Duodenal mucosa (tissue), 2 donors: ENCODE results near the gene SFT2D1.
"Not testable (repeated sequence)": the region's sequence is repeated elsewhere in the genome, so short reads cannot be mapped to it uniquely, and the experiment has no call there.

Source experiments
- H3K27ac ChIP-seq: one replicate; pipeline ENCODE4 v1.7.0; 2013; ENCODE audit warnings: low read depth, low read length
- H3K27me3 ChIP-seq, 2 donors: one replicate each; pipeline ENCODE4 v1.7.0; 2013; ENCODE audit warnings: low read length in 2 of 2, control low read depth in 1 of 2; ENCODE audit not compliant: insufficient read depth in 2 of 2, control insufficient read depth in 1 of 2
- H3K36me3 ChIP-seq, 2 donors: one replicate each; pipeline ENCODE4 v1.7.0; 2013; ENCODE audit warnings: low read length in 2 of 2, control low read depth in 1 of 2; ENCODE audit not compliant: insufficient read depth in 2 of 2, control insufficient read depth in 1 of 2
- H3K4me1 ChIP-seq, 2 donors: one replicate each; pipeline ENCODE4 v1.7.0; 2013; ENCODE audit warnings: low read length in 2 of 2, control low read depth in 1 of 2; ENCODE audit not compliant: insufficient read depth in 2 of 2, control insufficient read depth in 1 of 2
- H3K4me3 ChIP-seq, 2 donors: one replicate each; pipeline ENCODE4 v1.7.0; 2013; ENCODE audit warnings: low read length in 2 of 2, low read depth in 1 of 2
- H3K9ac ChIP-seq, 2 donors: one replicate each; pipeline ENCODE4 v1.7.0; 2013; ENCODE audit warnings: low read length in 2 of 2, low read depth in 1 of 2
- H3K9me3 ChIP-seq, 2 donors: one replicate each; pipeline ENCODE4 v1.7.0; 2013; ENCODE audit warnings: low read length in 2 of 2, control low read depth in 1 of 2; ENCODE audit not compliant: control insufficient read depth in 1 of 2

SFT2D1 gene

GRCh38 chr6:166351715-166352285, 9.5 kb upstream of the SFT2D1 start:
- peak overlapping the region; percentile 44 to 49 for H3K4me3 ChIP-seq
- no peaks in the 10 kb centered on the region for H3K36me3 ChIP-seq
- H3K4me1 ChIP-seq = no peaks in the 10 kb centered on the region
- no peak overlapping the region for H3K27ac ChIP-seq
- peaks cover 0 to 3% of the 10 kb centered on the region in 2 donors for H3K27me3 ChIP-seq
- no peaks in the 10 kb centered on the region for H3K9me3 ChIP-seq
- no peak overlapping the region for H3K9ac ChIP-seq

- no peaks in the 10 kb centered on the region for H3K9me3 ChIP-seq
- no peak overlapping the region for H3K27ac ChIP-seq
- H3K9ac ChIP-seq = no peak overlapping the region
- peaks cover 0 to 2% of the 10 kb centered on the region in 2 donors for H3K4me1 ChIP-seq
- no peaks in the 10 kb centered on the region for H3K27me3 ChIP-seq
- no peak overlapping the region for H3K4me3 ChIP-seq
- no peaks in the 10 kb centered on the region for H3K36me3 ChIP-seq
Observed at GRCh38 chr6:166348305-166348949, 6.1 kb upstream of the SFT2D1 start.

GRCh38 chr6:166346965-166347364, 4.6 kb upstream of the SFT2D1 start:
- H3K9ac ChIP-seq = no peak overlapping the region
- no peak overlapping the region for H3K4me3 ChIP-seq
- no peaks in the 10 kb centered on the region for H3K9me3 ChIP-seq
- H3K27ac ChIP-seq = no peak overlapping the region
- H3K27me3 ChIP-seq = no peaks in the 10 kb centered on the region
- H3K4me1 ChIP-seq = peaks cover 0 to 5% of the 10 kb centered on the region in 2 donors
- no peaks in the 10 kb centered on the region for H3K36me3 ChIP-seq

GRCh38 chr6:166346449-166346848, 4.1 kb upstream of the SFT2D1 start:
- Histone ChIP-seq H3K27ac (no peak overlapping the region), H3K9ac (no peak overlapping the region), H3K4me1 (peaks cover under 1 to 5% of the 10 kb centered on the region in 2 donors), H3K27me3 (no peaks in the 10 kb centered on the region), H3K9me3 (no peaks in the 10 kb centered on the region), H3K36me3 (no peaks in the 10 kb centered on the region), H3K4me3 (no peak overlapping the region)

- H3K9ac ChIP-seq, H3K36me3 ChIP-seq, H3K4me1 ChIP-seq, H3K4me3 ChIP-seq, H3K9me3 ChIP-seq, H3K27me3 ChIP-seq, H3K27ac ChIP-seq: not testable (repeated sequence)
Observed at GRCh38 chr6:166345672-166346071, 3.3 kb upstream of the SFT2D1 start.

- peaks cover 15 to 16% of the 10 kb centered on the region in 2 donors for H3K4me1 ChIP-seq
- not testable (repeated sequence) for H3K36me3 ChIP-seq, H3K9me3 ChIP-seq, H3K4me3 ChIP-seq, H3K27me3 ChIP-seq, H3K9ac ChIP-seq, H3K27ac ChIP-seq
Observed at GRCh38 chr6:166344921-166345320, 2.6 kb upstream of the SFT2D1 start.

GRCh38 chr6:166344240-166344639, 1.9 kb upstream of the SFT2D1 start:
- H3K27me3 ChIP-seq = no peaks in the 10 kb centered on the region
- H3K4me1 ChIP-seq = peaks cover 22 to 23% of the 10 kb centered on the region in 2 donors
- H3K4me3 ChIP-seq = no peak overlapping the region
- H3K9me3 ChIP-seq = no peaks in the 10 kb centered on the region
- no peaks in the 10 kb centered on the region for H3K36me3 ChIP-seq
- no peak overlapping the region for H3K9ac ChIP-seq
- no peak overlapping the region for H3K27ac ChIP-seq

- Histone ChIP-seq H3K27me3 (no peaks in the 10 kb centered on the region), H3K4me3 (peak overlapping the region; percentile 77 to 93), H3K9me3 (no peaks in the 10 kb centered on the region), H3K27ac (peak overlapping the region; percentile 91), H3K4me1 (peaks cover 25 to 27% of the 10 kb centered on the region in 2 donors), H3K9ac (peak overlapping the region; percentile 94 to 97), H3K36me3 (peaks cover 5 to 8% of the 10 kb centered on the region in 2 donors)
Observed at GRCh38 chr6:166343150-166343487, 774 bp upstream of the SFT2D1 start.

- Histone ChIP-seq H3K27ac (peak overlapping the region; percentile 91), H3K4me3 (peak overlapping the region; percentile 77 to 93), H3K4me1 (peaks cover 25 to 27% of the 10 kb centered on the region in 2 donors)
Observed at GRCh38 chr6:166341977-166342348, 382 bp downstream of the SFT2D1 start.

GRCh38 chr6:166341464-166341863, 881 bp downstream of the SFT2D1 start:
- Histone ChIP-seq H3K9me3 (no peaks in the 10 kb centered on the region), H3K27me3 (no peaks in the 10 kb centered on the region), H3K4me3 (peak overlapping the region; percentile 77 to 93), H3K36me3 (peaks cover 11 to 24% of the 10 kb centered on the region in 2 donors), H3K9ac (peak overlapping the region; percentile 94 to 97), H3K4me1 (peaks cover 25 to 27% of the 10 kb centered on the region in 2 donors), H3K27ac (no peak overlapping the region)

More at GRCh38 chr6:166341977-166342348, 382 bp downstream of the SFT2D1 start:
- Histone ChIP-seq H3K9me3 (no peaks in the 10 kb centered on the region), H3K27me3 (no peaks in the 10 kb centered on the region), H3K9ac (peak overlapping the region; percentile 94 to 97), H3K36me3 (peaks cover 8 to 19% of the 10 kb centered on the region in 2 donors)
